Measurements from ENCODE around the gene AMIGO1.

DNA sequence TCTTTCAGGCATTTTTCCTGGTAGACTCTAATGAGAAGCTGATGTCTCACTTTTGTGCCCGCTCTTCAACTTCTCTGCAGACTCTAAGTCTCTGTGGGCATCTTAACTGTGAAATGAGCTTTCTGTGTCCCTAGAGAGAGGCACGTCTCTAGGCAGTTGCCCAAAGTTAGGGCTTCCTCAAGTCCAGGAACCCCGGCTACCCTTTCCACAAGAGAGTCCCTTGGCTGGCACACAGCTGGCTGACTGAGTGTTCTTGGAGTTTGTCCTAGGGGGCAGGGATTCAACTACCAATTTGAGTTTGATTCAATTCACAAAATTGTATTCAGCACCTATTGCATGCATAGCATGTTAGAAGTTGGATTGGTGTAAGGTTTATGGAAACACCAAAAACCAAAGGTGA, 31.6 kb upstream of the AMIGO1 start:
- TF ChIP-seq CTCF (IDR thresholded peaks at IDR 0.05) (no peak), EP300 (IDR thresholded peaks at IDR 0.05) (no peak)
